IMR-90 (cell line): Measurements from ENCODE around the gene UGT8. TPM values are rescaled to one million over a fixed set of nuclear protein-coding genes. Genes with fewer than 3 reads are reported as not detected.
"Not testable (repeated sequence)": the region's sequence is repeated elsewhere in the genome, so short reads cannot be mapped to it uniquely, and the experiment has no call there.

Experiments used
- ATAC-seq: fragments of 200-7000 bp; cut with Tn5 transposase; 2 replicates; pipeline ENCODE4 v1.9.1; 2020; ENCODE audit warnings: low read depth, mild to moderate bottlenecking, moderate library complexity
- BruUV-seq: library from RNA; stranded (reverse); fragments of 400-500 nt; replicated peaks from 2 replicates; lab custom pipeline; 2021; lab: Mats Ljungman, UMichigan
- CTCF ChIA-PET: fragments of 300-600 bp; formaldehyde crosslinking; extraction: SDS; loops from one replicate; lab custom pipeline; 2021; ENCODE audit warnings: antibody characterized with exemption; lab: Yijun Ruan, JAX
- POLR2A ChIA-PET: fragments of 300-600 bp; sonication (Branson Sonifier 250); formaldehyde crosslinking; loops from one replicate; lab custom pipeline; 2022; ENCODE audit warnings: antibody characterized with exemption; ENCODE audit not compliant: unreplicated experiment; lab: Charles Lee
- DNase-seq: peaks from one replicate; pipeline ENCODE4 v3.0.0; 2013
- H2AFZ ChIP-seq: replicated peaks from 2 replicates; pipeline ENCODE3; 2013; ENCODE audit warnings: low read length, mild to moderate bottlenecking; ENCODE audit not compliant: poor library complexity
- H2AK5ac ChIP-seq: 2 replicates; pipeline ENCODE4 v1.6.1; 2013; ENCODE audit warnings: low read depth, low read length, inconsistent platforms
- H2AK9ac ChIP-seq: replicated peaks from 2 replicates; pipeline ENCODE3; 2013; ENCODE audit warnings: mild to moderate bottlenecking, low read depth, low read length, moderate library complexity; ENCODE audit not compliant: poor library complexity
- H2BK120ac ChIP-seq: 2 replicates; pipeline ENCODE4 v1.6.1; 2013; ENCODE audit warnings: low read depth, low read length, inconsistent platforms
- H2BK15ac ChIP-seq: 3 replicates; pipeline ENCODE4 v1.6.1; 2013; ENCODE audit warnings: low read depth, low read length, inconsistent platforms
- H2BK20ac ChIP-seq: 2 replicates; pipeline ENCODE4 v1.6.1; 2013; ENCODE audit warnings: low read depth, mild to moderate bottlenecking, inconsistent platforms, low read length, moderate library complexity
- H2BK5ac ChIP-seq: 2 replicates; pipeline ENCODE4 v1.6.1; 2013; ENCODE audit warnings: mild to moderate bottlenecking, low read depth, low read length, inconsistent platforms; ENCODE audit not compliant: poor library complexity, severe bottlenecking
- H3K14ac ChIP-seq: replicated peaks from 2 replicates; pipeline ENCODE4 v1.6.1; 2013; ENCODE audit warnings: low read depth, low read length, inconsistent platforms
- H3K18ac ChIP-seq: 2 replicates; pipeline ENCODE4 v1.6.1; 2013; ENCODE audit warnings: low read depth, low read length, control low read depth
- H3K23ac ChIP-seq: 2 replicates; pipeline ENCODE4 v1.6.1; 2013; ENCODE audit warnings: low read depth, low read length, inconsistent platforms
- H3K27ac ChIP-seq: 2 replicates; pipeline ENCODE4 v1.5.1; 2013; ENCODE audit warnings: mild to moderate bottlenecking, control low read depth, low read length; ENCODE audit not compliant: insufficient read depth
- H3K27me3 ChIP-seq: 2 replicates; pipeline ENCODE4 v1.6.1; 2013; ENCODE audit warnings: low read length; ENCODE audit not compliant: control insufficient read depth, insufficient read depth
- H3K36me3 ChIP-seq: 2 replicates; pipeline ENCODE4 v1.6.1; 2013; ENCODE audit warnings: low read length, mixed read lengths; ENCODE audit not compliant: control insufficient read depth, insufficient read depth
- H3K4ac ChIP-seq: 2 replicates; pipeline ENCODE4 v1.6.1; 2013; ENCODE audit warnings: low read depth, low read length, inconsistent platforms
- H3K4me1 ChIP-seq: 2 replicates; pipeline ENCODE4 v1.6.1; 2013; ENCODE audit warnings: low read length, mixed read lengths; ENCODE audit not compliant: control insufficient read depth, insufficient read depth
- H3K4me2 ChIP-seq: 2 replicates; pipeline ENCODE4 v1.6.1; 2013; ENCODE audit warnings: low read depth, mild to moderate bottlenecking, control low read depth, low read length, moderate library complexity
- H3K4me3 ChIP-seq: 2 replicates; pipeline ENCODE4 v1.5.1; 2013; ENCODE audit warnings: low read depth, mild to moderate bottlenecking, control low read depth, low read length, moderate library complexity; ENCODE audit not compliant: insufficient read depth
- H3K56ac ChIP-seq: 2 replicates; pipeline ENCODE4 v1.6.1; 2013; ENCODE audit warnings: low read length, inconsistent platforms; ENCODE audit not compliant: insufficient read depth; ENCODE audit errors: extremely low read depth
- H3K79me1 ChIP-seq, 2 experiments: 2 replicates each; pipeline ENCODE4 v1.6.1; 2013; ENCODE audit warnings: low read length in 2 of 2, inconsistent platforms in 1 of 2, low read depth in 1 of 2
- H3K9ac ChIP-seq: 2 replicates; pipeline ENCODE4 v1.6.1; 2013; ENCODE audit warnings: low read depth, low read length, control low read depth
- H3K9me1 ChIP-seq: 2 replicates; pipeline ENCODE4 v1.6.1; 2013; ENCODE audit warnings: low read length, inconsistent platforms; ENCODE audit not compliant: insufficient read depth
- H3K9me3 ChIP-seq: 2 replicates; pipeline ENCODE4 v1.6.1; 2013; ENCODE audit warnings: low read length; ENCODE audit not compliant: control insufficient read depth, insufficient read depth
- H4K20me1 ChIP-seq: 2 replicates; pipeline ENCODE4 v1.6.1; 2013; ENCODE audit warnings: low read length, inconsistent platforms; ENCODE audit not compliant: insufficient read depth
- H4K5ac ChIP-seq: 2 replicates; pipeline ENCODE4 v1.6.1; 2013; ENCODE audit warnings: mild to moderate bottlenecking, low read depth, low read length, control low read depth
- H4K8ac ChIP-seq, 2 experiments: 2 replicates each; pipeline ENCODE4 v1.6.1; 2013; ENCODE audit warnings: low read depth in 2 of 2, low read length in 2 of 2, control low read depth in 1 of 2, inconsistent platforms in 1 of 2
- H4K91ac ChIP-seq: 2 replicates; pipeline ENCODE4 v1.6.1; 2013; ENCODE audit warnings: low read depth, low read length, inconsistent platforms; ENCODE audit not compliant: insufficient read depth
- WGBS, 2 experiments: methylation state at CpG; one replicate each; pipeline versions ENCODE4 v1.1.5 to v1.1.7; 2013; ENCODE audit warnings: missing lambda C conversion rate in 2 of 2; ENCODE audit not compliant: insufficient read length in 1 of 2; ENCODE audit errors: extremely low coverage in 2 of 2; 5-methylcytosine and 5-hydroxymethylcytosine counted together
- dilution Hi-C: fragments of 300-500 bp; cut with HindIII; formaldehyde crosslinking; loops from one replicate; pipeline ENCODE4 v1.14.3; 2018; ENCODE audit warnings: low sequenced_read_pairs; ENCODE audit not compliant: unreplicated experiment
- in situ Hi-C: fragments of 300-500 bp; cut with MboI; formaldehyde crosslinking; loops from 3 replicates; pipeline ENCODE4 v1.14.3; 2019; ENCODE audit warnings: low sequenced_read_pairs, inconsistent platforms, mixed read lengths
- intact Hi-C: fragments of 100-400 bp; cut with micrococcal nuclease; formaldehyde crosslinking; loops from 2 replicates; pipeline ENCODE4 v1.10.0; 2022
- polyA plus RNA-seq, 3 experiments: library from polyadenylated mRNA; depleted of rRNA; stranded (reverse); fragments of >200 nt; gene quantifications; 2 replicates each; pipeline ENCODE4 v1.2.3, GENCODE V29; 2012; ENCODE audit warnings: low replicate concordance in 1 of 3
- total RNA-seq: library from RNA; depleted of rRNA; stranded (reverse); fragments of >200 nt; gene quantifications from 2 replicates; pipeline ENCODE4 v1.2.3, GENCODE V29; 2012

The UGT8 gene
- total and polyA plus RNA-seq, 2 of the 4 experiments (the other 2 are of a cell fraction), result not detected

DNA sequence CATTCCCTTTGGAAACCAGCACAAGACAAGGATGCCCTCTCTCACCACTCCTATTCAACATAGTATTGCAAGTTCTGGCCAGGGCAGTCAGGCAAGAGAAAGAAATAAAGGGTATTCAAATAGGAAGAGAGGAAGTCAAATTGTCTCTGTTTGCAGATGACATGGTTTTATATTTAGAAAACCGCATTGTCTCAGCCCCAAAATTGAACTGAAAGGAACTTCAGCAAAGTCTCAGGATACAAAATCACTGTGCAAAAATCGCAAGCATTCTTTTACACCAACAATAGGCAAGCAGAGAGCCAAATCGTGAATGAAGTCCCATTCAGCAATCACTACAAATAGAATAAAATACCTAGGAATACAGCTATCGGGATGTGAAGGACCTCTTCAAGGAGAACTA, 72.1 kb downstream of the UGT8 start:
- H3K79me1 ChIP-seq, H4K20me1 ChIP-seq, H2AFZ ChIP-seq, H3K18ac ChIP-seq, H2BK5ac ChIP-seq, H3K9me3 ChIP-seq, intact Hi-C loops, H3K56ac ChIP-seq, H3K14ac ChIP-seq, CTCF ChIA-PET, H2BK20ac ChIP-seq, BruUV-seq, H4K91ac ChIP-seq, H4K5ac ChIP-seq, H3K9me1 ChIP-seq, dilution Hi-C loops, H3K36me3 ChIP-seq, DNase-seq, in situ Hi-C loops, H3K4me2 ChIP-seq, H3K23ac ChIP-seq, H3K4me1 ChIP-seq, H2AK5ac ChIP-seq, H4K8ac ChIP-seq, H3K27me3 ChIP-seq, POLR2A ChIA-PET, H2BK15ac ChIP-seq, H3K4me3 ChIP-seq, H2AK9ac ChIP-seq, H3K9ac ChIP-seq, ATAC-seq, H2BK120ac ChIP-seq, H3K27ac ChIP-seq, H3K4ac ChIP-seq: not testable (repeated sequence)
- no CpG with 5 or more reads among the region's 4 CpGs for WGBS, 2 experiments
